ENCODE data around the gene SCIN. TPM values are rescaled to one million over a fixed set of nuclear protein-coding genes. Genes with fewer than 3 reads are reported as not detected.
"Not testable (repeated sequence)": the region's sequence is repeated elsewhere in the genome, so short reads cannot be mapped to it uniquely, and the experiment has no call there.

Gene SCIN
- total RNA-seq, 1 donor from 2014 or later, result not detected

DNA sequence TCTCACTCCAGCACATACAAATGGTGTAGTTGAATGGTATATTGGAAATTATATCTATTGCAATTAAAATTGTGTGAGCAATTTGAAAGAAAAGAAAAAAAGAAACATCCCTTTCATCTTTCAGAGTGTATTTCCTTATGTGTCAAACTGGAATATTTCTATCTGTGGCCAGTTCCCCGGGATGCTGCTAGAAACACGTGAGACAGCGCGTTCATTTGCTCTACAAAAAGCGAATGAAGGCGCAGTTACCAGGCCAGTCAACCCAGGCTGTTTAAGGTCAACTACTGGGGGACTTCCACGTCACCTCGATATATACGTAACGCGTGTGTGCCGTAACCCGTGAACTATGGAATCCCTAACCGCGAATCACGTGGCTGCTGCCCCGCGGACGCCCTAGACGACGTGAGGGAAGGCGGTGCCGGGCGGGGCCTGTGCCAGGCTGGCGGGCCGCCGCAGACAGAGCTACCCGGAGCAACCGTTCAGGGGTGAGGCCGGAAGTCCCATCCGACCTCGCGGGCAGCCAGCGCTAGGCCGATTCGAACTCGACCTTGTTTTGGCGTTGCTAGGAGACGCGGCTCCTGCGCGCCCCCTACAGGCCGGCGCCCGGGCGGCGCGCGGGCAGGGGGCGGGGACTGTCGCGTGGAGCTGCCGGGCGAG is 115.8 kb downstream of the SCIN start:
- TF ChIP-seq, protein P1, sequence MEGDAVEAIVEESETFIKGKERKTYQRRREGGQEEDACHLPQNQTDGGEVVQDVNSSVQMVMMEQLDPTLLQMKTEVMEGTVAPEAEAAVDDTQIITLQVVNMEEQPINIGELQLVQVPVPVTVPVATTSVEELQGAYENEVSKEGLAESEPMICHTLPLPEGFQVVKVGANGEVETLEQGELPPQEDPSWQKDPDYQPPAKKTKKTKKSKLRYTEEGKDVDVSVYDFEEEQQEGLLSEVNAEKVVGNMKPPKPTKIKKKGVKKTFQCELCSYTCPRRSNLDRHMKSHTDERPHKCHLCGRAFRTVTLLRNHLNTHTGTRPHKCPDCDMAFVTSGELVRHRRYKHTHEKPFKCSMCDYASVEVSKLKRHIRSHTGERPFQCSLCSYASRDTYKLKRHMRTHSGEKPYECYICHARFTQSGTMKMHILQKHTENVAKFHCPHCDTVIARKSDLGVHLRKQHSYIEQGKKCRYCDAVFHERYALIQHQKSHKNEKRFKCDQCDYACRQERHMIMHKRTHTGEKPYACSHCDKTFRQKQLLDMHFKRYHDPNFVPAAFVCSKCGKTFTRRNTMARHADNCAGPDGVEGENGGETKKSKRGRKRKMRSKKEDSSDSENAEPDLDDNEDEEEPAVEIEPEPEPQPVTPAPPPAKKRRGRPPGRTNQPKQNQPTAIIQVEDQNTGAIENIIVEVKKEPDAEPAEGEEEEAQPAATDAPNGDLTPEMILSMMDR (IDR thresholded peaks at IDR 0.05; ENCODE audit: partially characterized antibody, unreplicated experiment), result peak; percentile 98
- DNase-seq, result peak; percentile 93
- H3K9me3 Mint-ChIP-seq (ENCODE audit: unreplicated experiment), result no peaks in the 10 kb centered on the region
- peak overlapping the region; percentile 85 for H3K4me3 Mint-ChIP-seq (ENCODE audit: unreplicated experiment)
- H3K36me3 Mint-ChIP-seq (ENCODE audit: unreplicated experiment), result no peaks in the 10 kb centered on the region
- peak overlapping the region; percentile 73 for H3K27ac Mint-ChIP-seq (ENCODE audit: unreplicated experiment)
- peaks cover 19% of the 10 kb centered on the region for H3K4me1 Mint-ChIP-seq (ENCODE audit: low read depth, unreplicated experiment)
- H3K27me3 Mint-ChIP-seq (ENCODE audit: unreplicated experiment), result no peaks in the 10 kb centered on the region

DNA sequence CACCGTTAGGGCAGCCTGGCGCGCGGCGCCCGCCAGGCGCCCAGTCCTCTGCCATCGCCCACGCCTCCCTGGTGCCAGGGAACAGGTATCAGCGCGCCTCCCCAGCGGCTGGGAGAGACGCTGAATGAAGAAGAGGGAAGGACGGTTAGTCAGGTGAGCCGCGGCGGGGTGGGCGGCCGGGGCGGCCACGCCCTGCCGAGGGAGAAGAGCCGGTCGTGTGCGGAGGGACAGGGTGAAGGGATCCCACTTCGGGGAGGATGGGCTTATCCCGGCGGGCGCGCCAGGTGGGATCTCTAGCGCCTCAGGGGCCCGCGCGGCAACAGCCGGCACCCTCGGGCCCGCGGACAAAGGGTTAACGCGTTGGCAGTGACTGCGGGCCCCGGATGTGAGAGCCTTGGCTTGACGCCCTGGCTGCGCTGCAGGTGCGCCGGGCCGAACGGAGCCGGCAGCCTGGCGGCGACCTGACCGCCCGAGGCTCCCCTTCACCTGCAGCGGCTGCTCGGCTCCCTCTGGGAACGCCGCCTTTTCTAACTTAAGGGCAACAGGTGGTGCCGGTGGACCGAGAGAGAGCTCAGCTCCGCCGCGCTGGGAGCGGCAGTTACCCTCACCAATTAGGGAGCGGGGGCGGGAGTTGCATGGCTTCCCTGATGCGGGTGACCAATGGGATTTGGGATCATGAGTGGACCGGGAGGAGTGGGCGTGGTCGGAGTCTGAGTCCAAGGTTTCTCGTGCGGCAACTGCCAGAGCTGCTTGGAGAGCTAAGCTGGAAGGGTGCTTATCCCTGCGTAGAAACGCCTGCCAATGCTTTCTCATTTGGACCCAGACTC is 116.6 kb downstream of the SCIN start, which contains the start of gene ARL4A:
Gene ARL4A (plus strand): TSS at position 743 of the 827 bp plus-strand sequence. CDS start 622 bp downstream, outside the sequence.
- H3K27me3 Mint-ChIP-seq (ENCODE audit: unreplicated experiment), result no peaks in the 10 kb centered on the region
- peak within 1 kb of the TSS; percentile 96 for H3K4me3 Mint-ChIP-seq (ENCODE audit: unreplicated experiment)
- no peaks in the 10 kb centered on the region for H3K36me3 Mint-ChIP-seq (ENCODE audit: unreplicated experiment)
- peaks cover 19% of the 10 kb centered on the region for H3K4me1 Mint-ChIP-seq (ENCODE audit: low read depth, unreplicated experiment)
- TF ChIP-seq, protein P1 (IDR thresholded peaks at IDR 0.05; ENCODE audit: partially characterized antibody, unreplicated experiment), result peak; percentile 77
- peak; percentile 98 for DNase-seq
- H3K9me3 Mint-ChIP-seq (ENCODE audit: unreplicated experiment), result no peaks in the 10 kb centered on the region
- peak within 1 kb of the TSS; percentile 70 for H3K27ac Mint-ChIP-seq (ENCODE audit: unreplicated experiment)

DNA sequence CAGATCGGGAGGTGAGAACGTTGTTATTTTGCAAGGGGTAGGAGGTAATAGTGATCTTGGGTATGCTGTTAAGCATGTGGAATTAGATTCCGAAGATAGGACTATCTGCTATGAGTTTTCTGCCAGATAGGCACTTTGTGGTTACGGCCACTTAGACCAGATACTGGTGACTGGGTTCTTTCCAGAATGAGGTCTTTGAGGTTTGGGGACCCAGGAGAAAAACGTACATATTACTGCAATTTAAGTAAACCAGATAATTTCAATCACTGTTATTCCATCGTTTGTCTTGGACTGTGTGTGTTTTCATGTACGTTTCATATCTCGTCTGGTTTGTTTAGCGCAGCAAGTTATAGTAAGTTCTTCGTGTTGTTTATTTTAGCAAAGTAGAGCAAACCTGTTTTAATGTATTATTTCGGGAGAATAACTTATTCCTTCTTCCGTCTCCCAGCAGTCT is 117.2 kb downstream of the SCIN start:
- Mint-ChIP-seq H3K27ac (ENCODE audit: unreplicated experiment) (peak overlapping the region; percentile 62), H3K4me3 (ENCODE audit: unreplicated experiment) (peak overlapping the region; percentile 96), H3K36me3 (ENCODE audit: unreplicated experiment) (no peaks in the 10 kb centered on the region), H3K27me3 (ENCODE audit: unreplicated experiment) (no peaks in the 10 kb centered on the region), H3K9me3 (ENCODE audit: unreplicated experiment) (no peaks in the 10 kb centered on the region), H3K4me1 (ENCODE audit: low read depth, unreplicated experiment) (peaks cover 19% of the 10 kb centered on the region)
- DNase-seq, result no peak
- TF ChIP-seq, protein P1 (IDR thresholded peaks at IDR 0.05; ENCODE audit: partially characterized antibody, unreplicated experiment), result no peak

DNA sequence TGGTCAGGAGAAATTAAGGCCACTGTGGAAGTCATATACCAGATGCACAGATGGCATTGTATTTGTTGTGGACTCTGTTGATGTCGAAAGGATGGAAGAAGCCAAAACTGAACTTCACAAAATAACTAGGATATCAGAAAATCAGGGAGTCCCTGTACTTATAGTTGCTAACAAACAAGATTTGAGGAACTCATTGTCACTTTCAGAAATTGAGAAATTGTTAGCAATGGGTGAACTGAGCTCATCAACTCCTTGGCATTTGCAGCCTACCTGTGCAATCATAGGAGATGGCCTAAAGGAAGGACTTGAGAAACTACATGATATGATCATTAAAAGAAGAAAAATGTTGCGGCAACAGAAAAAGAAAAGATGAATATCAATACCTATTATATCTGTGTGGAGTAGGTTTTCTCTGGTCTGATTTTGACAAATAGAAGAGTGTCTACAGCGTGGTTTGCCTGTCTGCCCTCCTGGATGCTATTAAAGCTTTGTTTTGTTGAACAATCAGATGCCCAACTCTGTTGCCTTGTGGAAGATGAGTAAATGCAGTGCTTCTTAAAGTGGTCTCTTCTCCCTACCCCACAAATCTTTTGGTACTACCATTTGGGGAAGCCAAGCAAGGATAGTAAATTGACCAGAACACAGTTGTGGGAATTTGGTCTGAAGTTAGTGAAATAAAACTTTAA is 118.1 kb downstream of the SCIN start:
- H3K27ac Mint-ChIP-seq (ENCODE audit: unreplicated experiment); H3K36me3 Mint-ChIP-seq (ENCODE audit: unreplicated experiment); H3K9me3 Mint-ChIP-seq (ENCODE audit: unreplicated experiment); H3K27me3 Mint-ChIP-seq (ENCODE audit: unreplicated experiment); DNase-seq: not testable (repeated sequence)
- H3K4me3 Mint-ChIP-seq (ENCODE audit: unreplicated experiment), result peak overlapping the region; percentile 96
- peaks cover 19% of the 10 kb centered on the region for H3K4me1 Mint-ChIP-seq (ENCODE audit: low read depth, unreplicated experiment)

DNA sequence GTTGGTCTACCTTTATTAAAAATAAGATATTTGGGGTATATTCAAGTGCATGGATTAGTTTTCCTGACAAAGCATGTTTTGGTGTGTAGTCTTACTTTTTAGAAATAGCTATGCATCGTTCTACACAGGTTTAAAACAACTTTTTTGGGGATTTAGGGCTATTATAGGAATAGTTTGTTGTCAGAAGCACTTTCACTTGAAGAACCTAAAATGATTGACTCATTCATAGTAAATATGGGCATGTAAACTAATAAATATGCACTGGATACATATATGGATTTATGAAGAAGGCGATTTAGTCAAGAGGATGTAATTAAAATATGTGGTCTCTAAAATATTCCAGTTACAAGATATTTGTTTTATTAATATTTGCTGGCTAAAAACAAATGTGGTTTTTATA is 118.9 kb downstream of the SCIN start:
- Mint-ChIP-seq H3K27ac (ENCODE audit: unreplicated experiment) (no peak overlapping the region), H3K36me3 (ENCODE audit: unreplicated experiment) (no peaks in the 10 kb centered on the region), H3K27me3 (ENCODE audit: unreplicated experiment) (no peaks in the 10 kb centered on the region), H3K4me3 (ENCODE audit: unreplicated experiment) (peak overlapping the region; percentile 40), H3K4me1 (ENCODE audit: low read depth, unreplicated experiment) (peaks cover 19% of the 10 kb centered on the region), H3K9me3 (ENCODE audit: unreplicated experiment) (no peaks in the 10 kb centered on the region)
- no peak for DNase-seq
- TF ChIP-seq, protein P1 (IDR thresholded peaks at IDR 0.05; ENCODE audit: partially characterized antibody, unreplicated experiment), result no peak

Data from glutamatergic neuron (in vitro differentiated cells).